BLaER1 (cell line): ENCODE data around the gene INSC.

Experiments used
- H3K27ac ChIP-seq: shearing (Covaris generic); formaldehyde crosslinking; 2 replicates; pipeline ENCODE4 v1.8.1; 2022
- H3K27me3 ChIP-seq: shearing (Covaris generic); formaldehyde crosslinking; 2 replicates; pipeline ENCODE4 v1.8.1; 2022
- H3K36me3 ChIP-seq: shearing (Covaris generic); formaldehyde crosslinking; 2 replicates; pipeline ENCODE4 v1.8.1; 2022
- H3K4me1 ChIP-seq: shearing (Covaris generic); formaldehyde crosslinking; 2 replicates; pipeline ENCODE4 v1.8.1; 2022
- H3K4me2 ChIP-seq: shearing (Covaris generic); formaldehyde crosslinking; 2 replicates; pipeline ENCODE4 v1.8.1; 2022
- H3K4me3 ChIP-seq: shearing (Covaris generic); formaldehyde crosslinking; 2 replicates; pipeline ENCODE4 v1.8.1; 2022
- H3K9ac ChIP-seq: shearing (Covaris generic); formaldehyde crosslinking; 2 replicates; pipeline ENCODE4 v1.8.1; 2022
- H3K9me3 ChIP-seq: shearing (Covaris generic); formaldehyde crosslinking; 2 replicates; pipeline ENCODE4 v1.8.1; 2022
- H4K20me1 ChIP-seq: shearing (Covaris generic); formaldehyde crosslinking; 2 replicates; pipeline ENCODE4 v1.8.1; 2022
- Cebpa-rat ChIP-seq: shearing (Covaris generic); IDR thresholded peaks from 2 replicates; pipeline ENCODE4 v1.8.1; 2022

The INSC gene

GRCh38 chr11:15192005-15192556 is 77.4 kb downstream of the INSC start:
- Histone ChIP-seq H3K4me2 (peak overlapping the region; percentile 42; the same call in 1 of the 2 replicates), H3K9me3 (no peaks in the 10 kb centered on the region), H3K4me1 (peaks cover 19% of the 10 kb centered on the region), H3K27ac (peak overlapping the region; percentile 57; the same call in 1 of the 2 replicates), H3K4me3 (no peak overlapping the region), H3K36me3 (no peaks in the 10 kb centered on the region), H3K27me3 (no peaks in the 10 kb centered on the region), H3K9ac (no peak overlapping the region), H4K20me1 (no peaks in the 10 kb centered on the region)
- TF ChIP-seq Cebpa-rat: no peak

- Histone ChIP-seq H3K4me2 (no peak overlapping the region), H3K4me3 (no peak overlapping the region), H3K4me1 (peaks cover 19% of the 10 kb centered on the region), H3K9me3 (no peaks in the 10 kb centered on the region), H3K27ac (no peak overlapping the region), H3K36me3 (no peaks in the 10 kb centered on the region), H3K27me3 (no peaks in the 10 kb centered on the region), H3K9ac (no peak overlapping the region), H4K20me1 (no peaks in the 10 kb centered on the region)
- TF ChIP-seq Cebpa-rat: no peak
Measured at GRCh38 chr11:15194671-15195415, 80.1 kb downstream of the INSC start.

- no peak for TF ChIP-seq Cebpa-rat
- Histone ChIP-seq H3K27ac (no peak overlapping the region), H4K20me1 (no peaks in the 10 kb centered on the region), H3K9me3 (no peaks in the 10 kb centered on the region), H3K27me3 (no peaks in the 10 kb centered on the region), H3K4me3 (no peak overlapping the region), H3K4me1 (peaks cover 15% of the 10 kb centered on the region), H3K9ac (no peak overlapping the region), H3K36me3 (no peaks in the 10 kb centered on the region), H3K4me2 (no peak overlapping the region)
Measured at GRCh38 chr11:15195454-15196200, 80.9 kb downstream of the INSC start.

GRCh38 chr11:15196704-15197103 is 82.0 kb downstream of the INSC start:
- no peak overlapping the region for H3K4me3 ChIP-seq
- no peaks in the 10 kb centered on the region for H4K20me1 ChIP-seq
- H3K9me3 ChIP-seq: no peaks in the 10 kb centered on the region
- no peaks in the 10 kb centered on the region for H3K27me3 ChIP-seq
- no peak overlapping the region for H3K27ac ChIP-seq
- H3K36me3 ChIP-seq: no peaks in the 10 kb centered on the region
- H3K4me1 ChIP-seq: peaks cover 5% of the 10 kb centered on the region
- TF ChIP-seq Cebpa-rat: no peak
- H3K4me2 ChIP-seq: no peak overlapping the region
- H3K9ac ChIP-seq: no peak overlapping the region

GRCh38 chr11:15197696-15198095 is 83.0 kb downstream of the INSC start:
- Histone ChIP-seq H3K4me3 (no peak overlapping the region), H3K4me1 (no peaks in the 10 kb centered on the region), H3K4me2 (no peak overlapping the region), H3K27ac (no peak overlapping the region), H3K36me3 (no peaks in the 10 kb centered on the region), H4K20me1 (no peaks in the 10 kb centered on the region), H3K9ac (no peak overlapping the region), H3K27me3 (no peaks in the 10 kb centered on the region), H3K9me3 (no peaks in the 10 kb centered on the region)
- no peak for TF ChIP-seq Cebpa-rat

GRCh38 chr11:15198284-15198683 is 83.6 kb downstream of the INSC start:
- Histone ChIP-seq H3K4me2 (no peak overlapping the region), H3K4me3 (no peak overlapping the region), H3K9ac (no peak overlapping the region), H3K4me1 (no peaks in the 10 kb centered on the region), H3K27me3 (no peaks in the 10 kb centered on the region), H3K27ac (no peak overlapping the region), H3K36me3 (no peaks in the 10 kb centered on the region), H3K9me3 (no peaks in the 10 kb centered on the region), H4K20me1 (no peaks in the 10 kb centered on the region)
- no peak for TF ChIP-seq Cebpa-rat

- H3K27me3 ChIP-seq: no peaks in the 10 kb centered on the region
- H3K4me2 ChIP-seq: no peak overlapping the region
- no peaks in the 10 kb centered on the region for H4K20me1 ChIP-seq
- H3K27ac ChIP-seq: no peak overlapping the region
- H3K36me3 ChIP-seq: no peaks in the 10 kb centered on the region
- H3K9me3 ChIP-seq: no peaks in the 10 kb centered on the region
- no peak overlapping the region for H3K9ac ChIP-seq
- TF ChIP-seq Cebpa-rat: no peak
- no peaks in the 10 kb centered on the region for H3K4me1 ChIP-seq
- no peak overlapping the region for H3K4me3 ChIP-seq
Measured at GRCh38 chr11:15199693-15200092, 85.0 kb downstream of the INSC start.

- Histone ChIP-seq H3K4me1 (no peaks in the 10 kb centered on the region), H3K27ac (no peak overlapping the region), H3K4me2 (no peak overlapping the region), H3K36me3 (no peaks in the 10 kb centered on the region), H3K4me3 (no peak overlapping the region), H3K27me3 (no peaks in the 10 kb centered on the region), H3K9me3 (no peaks in the 10 kb centered on the region), H3K9ac (no peak overlapping the region), H4K20me1 (no peaks in the 10 kb centered on the region)
- TF ChIP-seq Cebpa-rat: no peak
Measured at GRCh38 chr11:15200696-15201095, 86.0 kb downstream of the INSC start.

GRCh38 chr11:15201586-15201985 is 86.9 kb downstream of the INSC start:
- H4K20me1 ChIP-seq: no peaks in the 10 kb centered on the region
- H3K4me2 ChIP-seq: no peak overlapping the region
- no peaks in the 10 kb centered on the region for H3K36me3 ChIP-seq
- no peak for TF ChIP-seq Cebpa-rat
- H3K4me3 ChIP-seq: no peak overlapping the region
- no peaks in the 10 kb centered on the region for H3K9me3 ChIP-seq
- H3K27ac ChIP-seq: no peak overlapping the region
- no peak overlapping the region for H3K9ac ChIP-seq
- H3K27me3 ChIP-seq: no peaks in the 10 kb centered on the region
- H3K4me1 ChIP-seq: no peaks in the 10 kb centered on the region

GRCh38 chr11:15202626-15203025 is 87.9 kb downstream of the INSC start:
- Histone ChIP-seq H3K27ac (no peak overlapping the region), H3K4me2 (no peak overlapping the region), H3K36me3 (no peaks in the 10 kb centered on the region), H4K20me1 (no peaks in the 10 kb centered on the region), H3K27me3 (no peaks in the 10 kb centered on the region), H3K4me3 (no peak overlapping the region), H3K4me1 (no peaks in the 10 kb centered on the region), H3K9ac (no peak overlapping the region), H3K9me3 (no peaks in the 10 kb centered on the region)
- no peak for TF ChIP-seq Cebpa-rat
